Activated effector memory CD4-positive, alpha-beta T cell treated with anti-CD3 and anti-CD28 coated beads, Interleukin-2, amount 50 U/mL, for 16 hours (primary cell): ENCODE data around the gene BICDL2.

Experiments
- DNase-seq: peaks from one replicate; pipeline ENCODE4 v3.0.0-alpha.2; 2020

Gene BICDL2

GRCh38 chr16:2980227-2981176 is 56.2 kb downstream of the BICDL2 start, which contains the start of gene PKMYT1:
Gene PKMYT1, minus strand, starts transcription at chr16:2980446. Its CDS starts 789 bp downstream, at chr16:2979657.
- DNase-seq, result peak; percentile 98

- DNase-seq, result no peak
Measured at GRCh38 chr16:2979669-2980226, 57.0 kb downstream of the BICDL2 start.
